Ovary (tissue), 3 donors: ENCODE measurements around the gene POM121L2.

Source experiments
- EP300 ChIP-seq: sonication (generic); formaldehyde crosslinking; IDR thresholded peaks from one replicate; pipeline ENCODE4 v1.6.1; 2017; ENCODE audit warnings: antibody characterized with exemption
- POLR2A ChIP-seq: fragments of 450-650 bp; IDR thresholded peaks from one replicate; pipeline ENCODE4 v1.6.1; 2017; ENCODE audit warnings: antibody characterized with exemption, mild to moderate bottlenecking, moderate library complexity
- TF ChIP-seq, protein P1 (sequence below), 3 donors: fragments of 450-650 bp in 2 of 3; fragments of 200-600 bp in 1 of 3; IDR thresholded peaks; one replicate each; pipeline versions ENCODE4 v1.5.1 to v1.8.0; 2016 to 2022; ENCODE audit warnings: antibody characterized with exemption in 3 of 3, mild to moderate bottlenecking in 1 of 3
- donor health status: DM: no; HTN: no; CAD: no.

DNA sequence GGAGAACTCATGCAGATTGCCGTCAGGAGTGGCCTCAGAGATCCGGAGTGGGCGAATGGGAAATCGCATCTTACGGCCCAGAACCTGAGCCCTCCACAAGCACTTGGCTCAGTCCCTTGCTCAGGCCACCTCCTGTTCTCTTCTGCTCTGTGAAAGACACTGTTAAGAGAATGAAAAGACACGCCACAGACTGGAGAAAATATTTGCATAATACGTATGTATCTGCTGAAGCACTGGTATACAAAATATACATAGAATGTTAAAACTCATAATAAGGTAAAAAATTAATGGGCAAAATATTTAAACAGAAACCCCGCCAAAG is 838 bp upstream of the POM121L2 start:
- TF ChIP-seq, protein P1, sequence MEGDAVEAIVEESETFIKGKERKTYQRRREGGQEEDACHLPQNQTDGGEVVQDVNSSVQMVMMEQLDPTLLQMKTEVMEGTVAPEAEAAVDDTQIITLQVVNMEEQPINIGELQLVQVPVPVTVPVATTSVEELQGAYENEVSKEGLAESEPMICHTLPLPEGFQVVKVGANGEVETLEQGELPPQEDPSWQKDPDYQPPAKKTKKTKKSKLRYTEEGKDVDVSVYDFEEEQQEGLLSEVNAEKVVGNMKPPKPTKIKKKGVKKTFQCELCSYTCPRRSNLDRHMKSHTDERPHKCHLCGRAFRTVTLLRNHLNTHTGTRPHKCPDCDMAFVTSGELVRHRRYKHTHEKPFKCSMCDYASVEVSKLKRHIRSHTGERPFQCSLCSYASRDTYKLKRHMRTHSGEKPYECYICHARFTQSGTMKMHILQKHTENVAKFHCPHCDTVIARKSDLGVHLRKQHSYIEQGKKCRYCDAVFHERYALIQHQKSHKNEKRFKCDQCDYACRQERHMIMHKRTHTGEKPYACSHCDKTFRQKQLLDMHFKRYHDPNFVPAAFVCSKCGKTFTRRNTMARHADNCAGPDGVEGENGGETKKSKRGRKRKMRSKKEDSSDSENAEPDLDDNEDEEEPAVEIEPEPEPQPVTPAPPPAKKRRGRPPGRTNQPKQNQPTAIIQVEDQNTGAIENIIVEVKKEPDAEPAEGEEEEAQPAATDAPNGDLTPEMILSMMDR (IDR thresholded peaks at IDR 0.05): no peak
- TF ChIP-seq POLR2A: no peak
- no peak for TF ChIP-seq EP300
